Sigmoid colon (tissue), 7 donors: ENCODE data around the gene AGAP2. TPM values are rescaled to one million over a fixed set of nuclear protein-coding genes. Genes with fewer than 3 reads are reported as not detected.
"Not testable (repeated sequence)": the region's sequence is repeated elsewhere in the genome, so short reads cannot be mapped to it uniquely, and the experiment has no call there.

Experiments used
- DNase-seq: peaks from one replicate; pipeline ENCODE4 v3.0.0-alpha.2; 2019
- H3K27ac ChIP-seq, 4 donors: fragments of 200-600 bp; sonication (generic); one replicate each; pipeline ENCODE4 v1.5.1; 2016 to 2019; ENCODE audit warnings: mild to moderate bottlenecking in 1 of 4
- H3K27me3 ChIP-seq, 3 donors: fragments of 200-600 bp; sonication (generic); one replicate each; pipeline ENCODE4 v1.5.1; 2019; ENCODE audit warnings: mild to moderate bottlenecking in 1 of 3
- H3K36me3 ChIP-seq, 4 donors: fragments of 200-600 bp; sonication (generic); one replicate each; pipeline ENCODE4 v1.5.1; 2016 to 2019
- H3K4me1 ChIP-seq, 4 donors: fragments of 200-600 bp; sonication (generic); one replicate each; pipeline ENCODE4 v1.5.1; 2017 to 2019
- H3K4me3 ChIP-seq, 4 donors: fragments of 200-600 bp; sonication (generic); one replicate each; pipeline ENCODE4 v1.5.1; 2017 to 2019; ENCODE audit warnings: mild to moderate bottlenecking in 2 of 4, moderate library complexity in 1 of 4
- H3K9me3 ChIP-seq, 4 donors: fragments of 200-600 bp in 3 of 4; sonication (generic) in 3 of 4; one replicate each; pipeline versions ENCODE4 v1.5.1 to v1.6.1; 2013 to 2019
- EP300 ChIP-seq, 4 donors: sonication (generic); formaldehyde crosslinking; IDR thresholded peaks; one replicate each; pipeline ENCODE4 v1.6.1; 2017; ENCODE audit warnings: antibody characterized with exemption in 4 of 4
- POLR2A ChIP-seq, 2 donors: fragments of 450-650 bp; IDR thresholded peaks; one replicate each; pipeline ENCODE4 v1.6.1; 2016; ENCODE audit warnings: antibody characterized with exemption in 2 of 2, mild to moderate bottlenecking in 2 of 2, moderate library complexity in 2 of 2
- POLR2AphosphoS5 ChIP-seq, 4 donors: sonication (generic); formaldehyde crosslinking; IDR thresholded peaks; one replicate each; pipeline ENCODE4 v1.6.1; 2017; ENCODE audit warnings: antibody characterized with exemption in 4 of 4
- WGBS, 2 donors: extraction: QIAGEN DNeasy Blood & Tissue Kit; methylation state at CpG; one replicate each; pipeline ENCODE4 v1.1.7; 2013; 5-methylcytosine and 5-hydroxymethylcytosine counted together
- intact Hi-C: fragments of 100-400 bp; cut with DNase I; formaldehyde crosslinking; loops from one replicate; pipeline ENCODE4 v1.15.1; 2023
- polyA plus RNA-seq, 3 donors: library from polyadenylated mRNA; stranded (reverse); fragments of 200-250 nt; gene quantifications; one replicate each; pipeline ENCODE4 v1.2.3, GENCODE V29; 2013
- total RNA-seq, 4 donors: library from RNA; depleted of rRNA; stranded (reverse); fragments of >200 nt; gene quantifications; one replicate each; pipeline ENCODE4 v1.1.0, GENCODE V29; 2016
- TF ChIP-seq, protein P1 (sequence below), 4 experiments: fragments of 450-650 bp in 3 of 4; fragments of 200-600 bp in 1 of 4; IDR thresholded peaks; one replicate each; pipeline ENCODE4 v1.5.1; 2016 to 2019; ENCODE audit warnings: antibody characterized with exemption in 4 of 4, mild to moderate bottlenecking in 3 of 4, moderate library complexity in 2 of 4
- donor health status: healthy with polysubstance abuse.
- donor health status: Bipolar disorder and iron deficiency.
- donor health status: healthy.

AGAP2 gene
- total and polyA plus RNA-seq, 7 donors, result under 0.01 to 6.4 (median 1.4) TPM

DNA sequence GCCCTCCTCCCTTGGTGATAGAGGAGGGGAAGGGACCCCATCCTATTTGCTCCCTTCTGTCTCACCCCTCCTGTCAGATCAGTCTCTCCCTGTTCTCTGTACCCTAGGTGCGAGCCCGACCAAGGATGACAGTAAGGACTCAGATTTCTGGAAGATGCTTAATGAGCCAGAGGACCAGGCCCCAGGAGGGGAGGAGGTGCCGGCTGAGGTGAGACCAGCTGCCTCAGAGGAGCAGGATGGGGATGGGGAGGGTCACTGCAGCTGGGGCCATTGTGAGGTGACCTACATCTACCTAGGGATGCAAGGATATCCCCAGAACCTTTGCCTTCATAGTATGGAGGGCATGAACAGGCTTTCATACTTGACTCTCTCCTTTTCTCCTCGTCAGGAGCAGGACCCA is 22.2 kb downstream of the AGAP2 start:
- H3K36me3 ChIP-seq, result peaks cover 29 to 87% (median 61%) of the 10 kb centered on the region in 4 donors

DNA sequence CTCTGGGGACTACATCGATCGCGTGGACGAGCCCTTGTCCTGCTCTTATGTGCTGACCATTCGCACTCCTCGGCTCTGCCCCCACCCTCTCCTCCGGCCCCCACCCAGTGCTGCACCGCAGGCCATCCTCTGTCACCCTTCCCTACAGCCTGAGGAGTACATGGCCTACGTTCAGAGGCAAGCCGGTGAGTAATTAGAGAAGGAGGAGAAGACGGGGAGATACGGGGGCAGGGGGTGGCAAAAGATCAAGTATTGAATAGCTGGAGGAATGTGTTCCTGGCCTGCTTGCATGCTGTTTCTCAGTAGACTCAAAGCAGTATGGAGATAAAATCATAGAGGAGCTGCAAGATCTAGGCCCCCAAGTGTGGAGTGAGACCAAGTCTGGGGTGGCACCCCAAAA is 22.8 kb downstream of the AGAP2 start:
- Histone ChIP-seq H3K9me3 (no peaks in the 10 kb centered on the region), H3K27me3 (no peaks in the 10 kb centered on the region), H3K4me3 (no peak overlapping the region), H3K4me1 (no peaks in the 10 kb centered on the region), H3K27ac (no peak overlapping the region), H3K36me3 (peaks cover 29 to 81% (median 58%) of the 10 kb centered on the region in 4 donors)
- intact Hi-C loops, result no loop called here
- DNase-seq, result no peak
- 93 to 96% methylated on average over 12 of the region's 12 CpGs for WGBS, 2 donors
- no peak for TF ChIP-seq POLR2AphosphoS5 (IDR thresholded peaks at IDR 0.05)
- no peak for TF ChIP-seq POLR2A (IDR thresholded peaks at IDR 0.05)
- no peak for TF ChIP-seq EP300 (IDR thresholded peaks at IDR 0.05)
- TF ChIP-seq, protein P1, sequence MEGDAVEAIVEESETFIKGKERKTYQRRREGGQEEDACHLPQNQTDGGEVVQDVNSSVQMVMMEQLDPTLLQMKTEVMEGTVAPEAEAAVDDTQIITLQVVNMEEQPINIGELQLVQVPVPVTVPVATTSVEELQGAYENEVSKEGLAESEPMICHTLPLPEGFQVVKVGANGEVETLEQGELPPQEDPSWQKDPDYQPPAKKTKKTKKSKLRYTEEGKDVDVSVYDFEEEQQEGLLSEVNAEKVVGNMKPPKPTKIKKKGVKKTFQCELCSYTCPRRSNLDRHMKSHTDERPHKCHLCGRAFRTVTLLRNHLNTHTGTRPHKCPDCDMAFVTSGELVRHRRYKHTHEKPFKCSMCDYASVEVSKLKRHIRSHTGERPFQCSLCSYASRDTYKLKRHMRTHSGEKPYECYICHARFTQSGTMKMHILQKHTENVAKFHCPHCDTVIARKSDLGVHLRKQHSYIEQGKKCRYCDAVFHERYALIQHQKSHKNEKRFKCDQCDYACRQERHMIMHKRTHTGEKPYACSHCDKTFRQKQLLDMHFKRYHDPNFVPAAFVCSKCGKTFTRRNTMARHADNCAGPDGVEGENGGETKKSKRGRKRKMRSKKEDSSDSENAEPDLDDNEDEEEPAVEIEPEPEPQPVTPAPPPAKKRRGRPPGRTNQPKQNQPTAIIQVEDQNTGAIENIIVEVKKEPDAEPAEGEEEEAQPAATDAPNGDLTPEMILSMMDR (IDR thresholded peaks at IDR 0.05), result no peak

More for the DNA sequence above, 22.2 kb downstream of the AGAP2 start:
- WGBS, 2 donors, result 96 to 98% methylated on average over 4 of the region's 4 CpGs
- TF ChIP-seq, protein P1 (IDR thresholded peaks at IDR 0.05), result no peak
- TF ChIP-seq POLR2AphosphoS5 (IDR thresholded peaks at IDR 0.05) (no peak), EP300 (IDR thresholded peaks at IDR 0.05) (no peak), POLR2A (IDR thresholded peaks at IDR 0.05) (no peak)
- intact Hi-C loops, result no loop called here
- Histone ChIP-seq H3K9me3 (no peaks in the 10 kb centered on the region), H3K4me3 (no peak overlapping the region), H3K27me3 (no peaks in the 10 kb centered on the region), H3K4me1 (no peaks in the 10 kb centered on the region), H3K27ac (no peak overlapping the region)
- no peak for DNase-seq

DNA sequence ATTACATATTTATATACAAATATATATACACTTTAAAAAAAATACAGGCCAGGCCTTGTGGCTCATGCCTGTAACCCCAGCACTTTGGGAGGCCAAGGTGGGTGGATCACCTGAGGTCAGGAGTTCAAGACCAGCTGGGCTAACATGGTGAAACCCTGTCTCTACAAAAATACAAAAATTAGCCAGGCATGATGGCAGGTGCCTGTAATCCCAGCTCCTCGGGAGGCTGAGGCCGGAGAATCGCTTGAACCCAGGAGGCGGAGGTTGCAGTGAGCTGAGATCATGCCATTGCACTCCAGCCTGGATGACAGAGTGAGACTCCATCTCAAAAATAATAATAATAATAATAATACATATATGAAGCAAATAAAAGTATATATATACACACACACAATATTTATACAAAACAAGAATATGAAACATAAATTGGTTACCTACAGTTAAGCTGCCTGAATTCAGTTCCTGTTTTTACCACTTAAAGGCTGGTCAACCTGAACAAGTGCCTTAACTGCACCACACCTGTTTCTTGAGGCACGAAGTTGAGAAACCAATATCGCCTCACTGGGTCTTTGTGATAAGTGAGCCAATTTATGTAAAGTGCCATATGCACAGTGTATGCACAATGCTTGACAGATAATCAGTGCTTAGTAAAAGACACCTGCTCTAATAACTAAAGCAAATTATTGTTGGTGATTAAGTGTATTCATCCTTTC is 23.4 kb downstream of the AGAP2 start:
- H3K27me3 ChIP-seq, DNase-seq, H3K9me3 ChIP-seq, H3K27ac ChIP-seq, H3K4me3 ChIP-seq, H3K4me1 ChIP-seq, intact Hi-C loops: not testable (repeated sequence)
- peaks cover 29 to 79% (median 52%) of the 10 kb centered on the region in 4 donors for H3K36me3 ChIP-seq
- WGBS, 2 donors, result 87 to 96% methylated on average over 6 of the region's 6 CpGs

DNA sequence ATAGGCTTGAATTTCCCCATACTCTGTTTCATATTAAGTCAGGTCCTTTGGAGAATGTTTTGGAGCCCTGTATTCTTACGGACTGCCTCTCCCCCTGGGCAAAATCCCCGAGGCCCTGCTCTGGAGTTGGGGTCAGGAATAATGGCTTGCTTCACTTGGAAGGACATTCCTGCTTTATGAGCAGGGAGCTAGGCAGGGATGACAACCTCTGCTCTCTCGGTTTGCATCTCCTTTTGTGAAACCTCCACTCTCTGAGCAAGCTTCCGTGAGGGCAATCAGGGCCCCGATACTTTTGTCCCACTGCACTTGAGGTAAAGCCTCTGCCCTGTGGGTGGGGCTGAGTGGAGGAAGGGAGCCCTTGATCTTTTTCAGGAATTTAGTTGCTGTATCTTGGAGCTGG is 25.3 kb downstream of the AGAP2 start:
- no peak overlapping the region for H3K27ac ChIP-seq
- no peaks in the 10 kb centered on the region for H3K4me1 ChIP-seq
- H3K4me3 ChIP-seq, result no peak overlapping the region
- 95% methylated on average over 5 of the region's 5 CpGs for WGBS, 2 donors
- intact Hi-C loops, result no loop called here
- no peaks in the 10 kb centered on the region for H3K27me3 ChIP-seq
- H3K36me3 ChIP-seq, result peaks cover 16 to 69% (median 34%) of the 10 kb centered on the region in 4 donors
- no peaks in the 10 kb centered on the region for H3K9me3 ChIP-seq
- no peak for TF ChIP-seq POLR2A (IDR thresholded peaks at IDR 0.05)
- no peak for TF ChIP-seq EP300 (IDR thresholded peaks at IDR 0.05)
- TF ChIP-seq POLR2AphosphoS5 (IDR thresholded peaks at IDR 0.05), result no peak
- TF ChIP-seq, protein P1 (IDR thresholded peaks at IDR 0.05), result no peak
- DNase-seq, result no peak

DNA sequence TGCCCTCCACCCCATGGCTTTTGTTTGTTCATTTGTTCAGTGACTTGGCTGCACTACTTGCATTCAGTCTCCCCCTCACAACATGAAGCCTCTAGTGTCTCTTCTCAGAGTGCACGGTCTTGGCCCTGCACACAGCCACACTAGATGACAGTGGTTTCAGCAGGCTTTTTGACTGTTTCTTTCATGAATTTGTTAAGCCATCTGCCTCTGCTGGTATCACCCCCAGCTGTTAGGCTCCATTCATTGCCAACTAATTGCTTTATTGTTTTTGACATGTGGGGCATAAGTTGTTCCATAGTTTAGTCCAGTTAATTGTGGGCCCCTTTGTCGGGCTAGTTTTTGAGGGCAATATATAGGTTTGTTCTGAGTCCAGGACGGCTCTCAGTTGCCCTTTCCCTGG is 25.8 kb downstream of the AGAP2 start:
- DNase-seq, result no peak
- Histone ChIP-seq H3K36me3 (peaks cover 13 to 69% (median 29%) of the 10 kb centered on the region in 4 donors), H3K4me3 (no peak overlapping the region), H3K4me1 (no peaks in the 10 kb centered on the region), H3K27ac (no peak overlapping the region), H3K27me3 (no peaks in the 10 kb centered on the region), H3K9me3 (no peaks in the 10 kb centered on the region)
- TF ChIP-seq POLR2AphosphoS5 (IDR thresholded peaks at IDR 0.05) (no peak), EP300 (IDR thresholded peaks at IDR 0.05) (no peak), POLR2A (IDR thresholded peaks at IDR 0.05) (no peak)
- TF ChIP-seq, protein P1 (IDR thresholded peaks at IDR 0.05), result no peak
- 95% methylated on average over 3 of the region's 3 CpGs for WGBS, 2 donors
- intact Hi-C loops, result no loop called here
